CD4-positive, alpha-beta T cell treated with Interferon alpha-2 for 1 hour (primary cell): ENCODE results near the gene STH.
"Not testable (repeated sequence)": the region's sequence is repeated elsewhere in the genome, so short reads cannot be mapped to it uniquely, and the experiment has no call there.

ENCODE experiments used
- DNase-seq, 2 donors: peaks; one replicate each; pipeline ENCODE4 v3.0.0-alpha.2; 2020 to 2022

STH gene

GRCh38 chr17:46008591-46008990, 9.5 kb downstream of the STH start:
- no peak for DNase-seq

GRCh38 chr17:46009681-46010596, 10.9 kb downstream of the STH start:
- no peak for DNase-seq

DNA sequence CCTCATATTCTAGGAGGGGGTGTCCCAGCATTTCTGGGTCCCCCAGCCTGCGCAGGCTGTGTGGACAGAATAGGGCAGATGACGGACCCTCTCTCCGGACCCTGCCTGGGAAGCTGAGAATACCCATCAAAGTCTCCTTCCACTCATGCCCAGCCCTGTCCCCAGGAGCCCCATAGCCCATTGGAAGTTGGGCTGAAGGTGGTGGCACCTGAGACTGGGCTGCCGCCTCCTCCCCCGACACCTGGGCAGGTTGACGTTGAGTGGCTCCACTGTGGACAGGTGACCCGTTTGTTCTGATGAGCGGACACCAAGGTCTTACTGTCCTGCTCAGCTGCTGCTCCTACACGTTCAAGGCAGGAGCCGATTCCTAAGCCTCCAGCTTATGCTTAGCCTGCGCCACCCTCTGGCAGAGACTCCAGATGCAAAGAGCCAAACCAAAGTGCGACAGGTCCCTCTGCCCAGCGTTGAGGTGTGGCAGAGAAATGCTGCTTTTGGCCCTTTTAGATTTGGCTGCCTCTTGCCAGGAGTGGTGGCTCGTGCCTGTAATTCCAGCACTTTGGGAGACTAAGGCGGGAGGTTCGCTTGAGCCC, 11.6 kb downstream of the STH start:
- DNase-seq: no peak

- DNase-seq: no peak
Measured at GRCh38 chr17:46011711-46012505, 12.9 kb downstream of the STH start.

GRCh38 chr17:46012506-46013079, 13.5 kb downstream of the STH start:
- no peak for DNase-seq

GRCh38 chr17:46013127-46013501, 14.1 kb downstream of the STH start:
- no peak for DNase-seq

DNA sequence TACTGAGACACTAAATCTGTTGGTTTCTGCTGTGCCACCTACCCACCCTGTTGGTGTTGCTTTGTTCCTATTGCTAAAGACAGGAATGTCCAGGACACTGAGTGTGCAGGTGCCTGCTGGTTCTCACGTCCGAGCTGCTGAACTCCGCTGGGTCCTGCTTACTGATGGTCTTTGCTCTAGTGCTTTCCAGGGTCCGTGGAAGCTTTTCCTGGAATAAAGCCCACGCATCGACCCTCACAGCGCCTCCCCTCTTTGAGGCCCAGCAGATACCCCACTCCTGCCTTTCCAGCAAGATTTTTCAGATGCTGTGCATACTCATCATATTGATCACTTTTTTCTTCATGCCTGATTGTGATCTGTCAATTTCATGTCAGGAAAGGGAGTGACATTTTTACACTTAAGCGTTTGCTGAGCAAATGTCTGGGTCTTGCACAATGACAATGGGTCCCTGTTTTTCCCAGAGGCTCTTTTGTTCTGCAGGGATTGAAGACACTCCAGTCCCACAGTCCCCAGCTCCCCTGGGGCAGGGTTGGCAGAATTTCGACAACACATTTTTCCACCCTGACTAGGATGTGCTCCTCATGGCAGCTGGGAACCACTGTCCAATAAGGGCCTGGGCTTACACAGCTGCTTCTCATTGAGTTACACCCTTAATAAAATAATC, 14.6 kb downstream of the STH start:
- DNase-seq: no peak

DNA sequence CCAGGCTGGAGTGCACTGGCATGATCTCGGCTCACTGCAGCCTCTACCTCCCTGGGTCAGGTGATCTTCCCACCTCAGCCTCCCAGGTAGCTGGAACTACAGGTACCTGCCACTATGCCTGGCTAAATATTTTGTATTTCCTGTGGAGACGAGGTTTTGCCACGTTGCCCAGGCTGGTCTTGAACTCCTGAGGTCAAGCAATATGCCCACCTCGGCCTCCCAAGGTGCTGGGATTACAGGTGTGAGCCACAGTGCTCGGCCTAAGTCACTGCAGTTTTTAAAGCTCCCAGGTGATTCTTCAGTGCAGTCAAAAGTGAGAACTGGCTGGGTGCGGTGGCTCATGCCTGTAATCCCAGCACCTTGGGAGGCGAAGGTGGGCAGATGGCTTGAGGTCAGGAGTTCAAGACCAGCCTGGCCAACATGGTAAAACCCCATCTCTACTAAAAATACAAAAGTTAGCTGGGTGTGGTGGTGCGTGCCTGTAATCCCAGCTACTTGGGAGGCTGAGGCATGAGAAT, 20.4 kb downstream of the STH start:
- not testable (repeated sequence) for DNase-seq

- peak; percentile 67 to 76 for DNase-seq
Measured at GRCh38 chr17:46020023-46020761, 21.1 kb downstream of the STH start.

- DNase-seq: no peak
Measured at GRCh38 chr17:46020998-46021397, 21.9 kb downstream of the STH start.

GRCh38 chr17:46023366-46023765, 24.3 kb downstream of the STH start:
- not testable (repeated sequence) for DNase-seq

- DNase-seq: no peak
Measured at GRCh38 chr17:46023783-46024388, 24.8 kb downstream of the STH start.

DNA sequence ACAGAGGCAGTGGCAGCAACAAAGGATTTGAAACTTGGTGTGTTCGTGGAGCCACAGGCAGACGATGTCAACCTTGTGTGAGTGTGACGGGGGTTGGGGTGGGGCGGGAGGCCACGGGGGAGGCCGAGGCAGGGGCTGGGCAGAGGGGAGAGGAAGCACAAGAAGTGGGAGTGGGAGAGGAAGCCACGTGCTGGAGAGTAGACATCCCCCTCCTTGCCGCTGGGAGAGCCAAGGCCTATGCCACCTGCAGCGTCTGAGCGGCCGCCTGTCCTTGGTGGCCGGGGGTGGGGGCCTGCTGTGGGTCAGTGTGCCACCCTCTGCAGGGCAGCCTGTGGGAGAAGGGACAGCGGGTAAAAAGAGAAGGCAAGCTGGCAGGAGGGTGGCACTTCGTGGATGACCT, 25.5 kb downstream of the STH start:
- DNase-seq: no peak

- DNase-seq: no peak
Measured at GRCh38 chr17:46025060-46025459, 26.0 kb downstream of the STH start.

DNA sequence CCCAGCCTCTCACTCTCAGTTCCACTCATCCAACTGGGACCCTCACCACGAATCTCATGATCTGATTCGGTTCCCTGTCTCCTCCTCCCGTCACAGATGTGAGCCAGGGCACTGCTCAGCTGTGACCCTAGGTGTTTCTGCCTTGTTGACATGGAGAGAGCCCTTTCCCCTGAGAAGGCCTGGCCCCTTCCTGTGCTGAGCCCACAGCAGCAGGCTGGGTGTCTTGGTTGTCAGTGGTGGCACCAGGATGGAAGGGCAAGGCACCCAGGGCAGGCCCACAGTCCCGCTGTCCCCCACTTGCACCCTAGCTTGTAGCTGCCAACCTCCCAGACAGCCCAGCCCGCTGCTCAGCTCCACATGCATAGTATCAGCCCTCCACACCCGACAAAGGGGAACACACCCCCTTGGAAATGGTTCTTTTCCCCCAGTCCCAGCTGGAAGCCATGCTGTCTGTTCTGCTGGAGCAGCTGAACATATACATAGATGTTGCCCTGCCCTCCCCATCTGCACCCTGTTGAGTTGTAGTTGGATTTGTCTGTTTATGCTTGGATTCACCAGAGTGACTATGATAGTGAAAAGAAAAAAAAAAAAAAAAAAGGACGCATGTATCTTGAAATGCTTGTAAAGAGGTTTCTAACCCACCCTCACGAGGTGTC, 26.6 kb downstream of the STH start:
- no peak for DNase-seq

- no peak for DNase-seq
Measured at GRCh38 chr17:46026166-46027047, 27.4 kb downstream of the STH start.

DNA sequence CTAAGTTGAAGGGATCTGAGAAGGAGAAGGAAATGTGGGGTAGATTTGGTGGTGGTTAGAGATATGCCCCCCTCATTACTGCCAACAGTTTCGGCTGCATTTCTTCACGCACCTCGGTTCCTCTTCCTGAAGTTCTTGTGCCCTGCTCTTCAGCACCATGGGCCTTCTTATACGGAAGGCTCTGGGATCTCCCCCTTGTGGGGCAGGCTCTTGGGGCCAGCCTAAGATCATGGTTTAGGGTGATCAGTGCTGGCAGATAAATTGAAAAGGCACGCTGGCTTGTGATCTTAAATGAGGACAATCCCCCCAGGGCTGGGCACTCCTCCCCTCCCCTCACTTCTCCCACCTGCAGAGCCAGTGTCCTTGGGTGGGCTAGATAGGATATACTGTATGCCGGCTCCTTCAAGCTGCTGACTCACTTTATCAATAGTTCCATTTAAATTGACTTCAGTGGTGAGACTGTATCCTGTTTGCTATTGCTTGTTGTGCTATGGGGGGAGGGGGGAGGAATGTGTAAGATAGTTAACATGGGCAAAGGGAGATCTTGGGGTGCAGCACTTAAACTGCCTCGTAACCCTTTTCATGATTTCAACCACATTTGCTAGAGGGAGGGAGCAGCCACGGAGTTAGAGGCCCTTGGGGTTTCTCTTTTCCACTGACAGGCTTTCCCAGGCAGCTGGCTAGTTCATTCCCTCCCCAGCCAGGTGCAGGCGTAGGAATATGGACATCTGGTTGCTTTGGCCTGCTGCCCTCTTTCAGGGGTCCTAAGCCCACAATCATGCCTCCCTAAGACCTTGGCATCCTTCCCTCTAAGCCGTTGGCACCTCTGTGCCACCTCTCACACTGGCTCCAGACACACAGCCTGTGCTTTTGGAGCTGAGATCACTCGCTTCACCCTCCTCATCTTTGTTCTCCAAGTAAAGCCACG, 28.3 kb downstream of the STH start:
- no peak for DNase-seq

GRCh38 chr17:46027976-46028325, 28.9 kb downstream of the STH start:
- no peak for DNase-seq

GRCh38 chr17:46028374-46028773, 29.3 kb downstream of the STH start:
- no peak for DNase-seq
